Activated effector memory CD4-positive, alpha-beta T cell treated with anti-CD3 and anti-CD28 coated beads, Interleukin-2, amount 50 U/mL, for 16 hours (primary cell): ENCODE results near the gene ZBTB38.

Experiments used
- DNase-seq: peaks from one replicate; pipeline ENCODE4 v3.0.0-alpha.2; 2020

The ZBTB38 gene

GRCh38 chr3:141407825-141408224 is 39.5 kb downstream of the ZBTB38 start:
- DNase-seq: no peak

- DNase-seq: no peak
Observed at GRCh38 chr3:141408596-141408995, 40.3 kb downstream of the ZBTB38 start.

- no peak for DNase-seq
Observed at GRCh38 chr3:141409940-141410241, 41.6 kb downstream of the ZBTB38 start.

- no peak for DNase-seq
Observed at GRCh38 chr3:141410408-141410807, 42.1 kb downstream of the ZBTB38 start.

- no peak for DNase-seq
Observed at GRCh38 chr3:141410846-141411245, 42.5 kb downstream of the ZBTB38 start.

- peak; percentile 74 for DNase-seq
Observed at GRCh38 chr3:141411251-141411771, 43.0 kb downstream of the ZBTB38 start.

GRCh38 chr3:141412087-141412935 is 44.0 kb downstream of the ZBTB38 start:
- DNase-seq: peak; percentile 81

GRCh38 chr3:141412936-141413354 is 44.6 kb downstream of the ZBTB38 start:
- DNase-seq: no peak

GRCh38 chr3:141413391-141413790 is 45.1 kb downstream of the ZBTB38 start:
- DNase-seq: no peak

GRCh38 chr3:141413801-141414689 is 45.7 kb downstream of the ZBTB38 start:
- no peak for DNase-seq

- no peak for DNase-seq
Observed at GRCh38 chr3:141414800-141415462, 46.6 kb downstream of the ZBTB38 start.

- DNase-seq: no peak
Observed at GRCh38 chr3:141415953-141416352, 47.6 kb downstream of the ZBTB38 start.
